Umbilical cord (tissue), 2 donors: Measurements from ENCODE around the gene TMEM154. TPM values are rescaled to one million over a fixed set of nuclear protein-coding genes. Genes with fewer than 3 reads are reported as not detected.

ENCODE experiments used
- DNase-seq: peaks from one replicate; pipeline ENCODE4 v3.0.0-alpha.2; 2015; ENCODE audit warnings: low spot score
- total RNA-seq: library from RNA; depleted of rRNA; stranded (reverse); fragments of >200 nt; gene quantifications from one replicate; pipeline ENCODE4 v1.2.3, GENCODE V29; 2014; ENCODE audit warnings: low replicate concordance; ENCODE audit not compliant: insufficient read depth

Gene TMEM154
- total RNA-seq, 1 donor from 2014 or later = 11.3 TPM

DNA sequence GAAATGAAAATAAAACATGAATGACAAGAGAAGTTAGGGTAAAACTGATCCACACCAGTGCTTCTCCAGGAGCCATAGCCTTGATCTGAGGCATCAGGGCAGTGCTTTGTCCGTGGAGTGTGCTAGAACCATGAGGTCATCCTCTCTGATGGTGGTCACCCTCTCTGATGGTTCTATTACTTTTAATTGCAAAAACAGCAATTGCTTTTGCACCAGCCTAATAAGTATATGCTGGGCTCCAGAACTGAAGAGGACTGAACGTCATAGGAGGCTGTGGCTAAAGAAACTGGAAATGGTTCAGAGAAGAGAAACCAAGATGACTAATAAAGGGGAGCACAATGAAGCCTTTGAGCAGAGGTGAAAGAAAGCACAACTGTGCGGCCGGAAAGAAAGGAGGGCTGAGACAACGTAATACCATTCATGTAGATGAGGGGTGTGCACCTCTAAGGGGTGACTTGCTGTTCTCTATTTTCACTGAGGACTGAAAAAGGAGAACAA lies 17.0 kb upstream of the TMEM154 start:
- DNase-seq = no peak

DNA sequence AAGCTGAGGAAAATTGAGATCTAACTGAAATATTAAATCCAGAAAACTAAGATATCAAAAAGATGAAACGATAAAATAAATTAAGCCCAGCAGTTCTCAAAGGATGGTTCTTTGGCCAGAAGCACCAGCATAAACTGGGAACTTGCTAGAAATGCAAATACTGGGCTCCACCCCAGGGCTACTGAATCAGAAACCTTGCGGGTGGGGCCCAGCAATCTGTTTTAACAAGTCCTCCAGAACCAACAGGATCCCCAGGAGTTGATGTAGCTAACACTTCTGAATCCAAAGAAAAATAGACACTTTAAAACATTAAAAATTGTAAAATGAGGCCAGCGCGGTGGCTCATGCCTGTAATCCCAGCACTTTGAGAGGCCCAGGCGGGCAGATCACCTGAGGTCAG lies 14.1 kb upstream of the TMEM154 start:
- DNase-seq = no peak

DNA sequence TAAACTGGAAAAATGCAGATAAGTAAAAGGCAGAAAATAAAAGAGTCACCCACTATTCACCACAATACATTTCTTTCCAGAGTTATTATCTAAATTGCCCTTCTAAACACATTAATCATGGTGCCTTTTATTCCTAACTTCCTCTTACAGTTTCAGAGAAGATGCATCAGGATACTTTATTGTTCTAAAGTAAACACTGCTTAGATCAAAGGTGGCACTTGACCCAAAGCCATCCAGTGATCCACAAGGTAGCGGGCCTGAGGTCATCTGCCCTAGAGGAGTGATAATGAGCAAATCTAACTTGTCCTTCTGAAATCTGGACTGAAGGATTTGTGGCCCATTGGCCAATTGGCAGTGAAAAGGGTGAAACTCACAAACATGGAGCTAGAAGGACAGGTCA lies 12.0 kb upstream of the TMEM154 start:
- no peak for DNase-seq

DNA sequence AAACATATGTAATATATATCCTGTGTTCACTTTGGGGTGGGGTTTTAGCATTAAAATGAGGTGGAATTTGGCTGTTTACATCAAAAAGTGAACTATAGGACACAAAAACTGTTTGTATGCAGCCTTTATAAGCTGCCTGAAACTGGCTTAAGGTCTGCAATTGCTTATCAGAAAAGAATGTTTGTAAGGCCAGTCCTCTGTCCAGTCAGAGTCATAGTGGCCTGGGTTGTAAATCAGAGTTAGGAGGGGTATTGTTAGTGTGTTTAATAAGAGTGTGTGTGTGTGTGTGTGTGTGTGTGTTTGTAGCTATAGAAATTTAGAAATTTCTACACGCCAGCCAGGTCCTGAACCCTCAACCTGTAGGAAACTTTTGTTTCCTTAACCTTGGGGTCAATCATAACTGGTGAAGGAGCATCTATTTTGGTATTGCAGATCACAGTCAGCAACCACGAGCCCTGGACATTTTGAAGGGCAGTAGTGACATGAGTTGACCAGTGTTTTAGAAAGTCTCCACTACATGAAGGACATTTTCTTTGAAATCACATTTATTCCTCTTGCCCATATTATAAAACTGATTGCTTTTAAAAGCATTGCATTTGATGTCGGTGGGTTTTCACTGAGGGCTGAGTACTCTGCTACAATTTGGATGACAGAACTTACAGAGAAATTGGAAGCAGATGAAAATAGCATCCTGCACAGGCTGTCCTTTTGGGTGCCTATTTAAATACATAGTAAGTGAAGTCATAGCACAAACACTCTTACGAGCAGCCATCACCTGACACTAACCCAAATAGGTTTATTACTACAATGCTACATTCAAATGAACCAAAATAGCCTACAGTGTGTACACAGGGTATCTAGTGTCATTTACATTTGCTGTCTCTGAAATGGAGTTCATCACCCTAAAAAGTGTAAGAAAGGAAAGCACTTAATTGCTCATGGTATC lies 11.2 kb upstream of the TMEM154 start:
- DNase-seq = no peak

DNA sequence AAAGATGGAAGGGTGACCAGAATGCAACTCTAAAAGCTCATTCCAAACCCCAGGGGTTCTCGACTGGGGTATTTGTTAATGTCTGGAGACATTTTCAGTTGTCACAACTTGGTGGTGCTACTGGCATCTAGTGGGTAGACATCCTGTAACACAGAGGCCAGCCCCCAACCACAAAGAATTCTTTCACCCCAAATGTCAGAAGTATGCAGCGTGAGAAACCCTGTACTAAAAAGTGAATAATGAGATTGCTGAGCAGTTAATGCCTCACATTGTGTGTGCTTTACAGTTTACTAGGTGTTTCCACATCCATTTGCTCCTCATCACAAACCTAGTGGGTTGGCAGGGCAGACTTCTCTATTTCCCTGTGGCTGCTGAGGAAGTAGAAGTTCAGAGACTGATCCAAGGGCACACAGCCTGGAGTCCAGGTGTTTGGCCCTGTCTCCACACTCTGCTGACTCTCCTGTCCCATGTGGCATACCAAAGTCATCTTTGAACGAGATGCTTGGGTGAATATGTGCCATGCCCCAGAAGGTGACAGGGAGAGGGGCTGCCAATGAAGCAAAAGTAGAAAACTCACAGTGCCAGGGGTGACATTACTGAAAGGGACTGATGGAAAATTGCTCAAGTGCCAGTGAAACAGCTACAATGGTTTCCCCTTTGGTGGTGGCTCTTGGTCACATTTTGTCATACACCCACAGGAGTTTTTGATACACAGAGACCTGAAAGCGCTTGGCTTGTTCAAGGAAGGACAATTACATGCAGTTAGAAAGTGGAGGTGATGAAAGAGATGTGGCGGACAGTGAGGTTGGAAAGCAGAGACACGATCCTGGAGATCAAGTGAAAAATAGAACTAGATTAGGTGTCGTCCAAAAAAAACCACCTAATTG lies 10.1 kb upstream of the TMEM154 start:
- no peak for DNase-seq

DNA sequence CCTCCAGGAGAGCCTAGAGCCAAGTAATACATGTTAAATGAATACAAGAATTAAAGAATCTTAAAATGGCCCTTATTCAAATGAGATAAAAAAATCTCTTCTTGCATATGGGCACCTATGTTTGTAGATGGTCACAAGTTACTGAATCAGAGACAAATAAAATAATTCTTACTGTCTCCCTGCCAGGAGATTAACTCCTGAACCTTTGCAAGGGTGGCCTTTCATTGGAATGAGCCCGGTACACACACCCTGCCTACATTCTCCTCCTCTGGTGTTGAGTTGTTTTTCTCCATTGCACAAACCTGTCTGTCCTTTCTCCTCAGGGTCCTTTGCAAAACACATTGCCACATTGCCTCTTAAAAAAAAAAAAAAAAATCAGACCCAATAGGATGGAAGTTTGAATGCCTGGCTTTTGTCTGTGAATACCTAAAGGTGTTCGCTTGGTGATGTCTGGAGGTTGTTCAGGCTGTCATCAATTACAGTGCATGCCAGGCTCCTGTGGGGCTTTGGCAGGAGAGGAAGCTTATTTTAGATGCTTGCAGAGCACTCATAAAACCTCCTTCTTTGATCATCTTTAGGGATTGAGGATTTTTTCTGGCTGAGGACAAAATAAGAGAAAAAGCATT lies 8.3 kb upstream of the TMEM154 start:
- peak; percentile 63 for DNase-seq

DNA sequence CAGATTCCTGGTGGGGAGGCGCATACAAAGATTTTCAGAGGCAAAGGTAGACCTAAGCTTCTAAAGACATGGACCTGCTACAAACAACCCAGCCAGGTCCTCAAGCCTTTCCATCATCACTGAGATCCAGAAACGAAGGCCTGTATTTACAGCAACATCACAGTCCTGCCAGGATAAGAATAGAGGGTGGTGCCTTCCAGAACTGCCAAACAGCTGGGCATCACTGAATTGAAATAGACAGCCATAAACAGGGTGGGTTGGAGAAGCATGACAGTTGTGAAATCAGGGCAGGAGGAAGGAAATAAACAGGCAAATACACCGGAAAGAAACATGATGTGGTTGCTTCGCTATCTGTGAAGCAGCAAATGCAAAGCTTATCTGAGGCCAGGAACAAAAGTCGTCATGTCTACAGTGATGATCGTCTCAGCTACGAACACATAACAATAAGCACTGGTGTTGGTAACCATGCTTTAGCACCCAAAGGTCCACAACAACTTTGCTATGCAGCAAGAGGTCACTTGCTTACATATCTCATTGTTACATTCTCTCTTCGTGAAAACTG lies 6.7 kb upstream of the TMEM154 start:
- DNase-seq = no peak

DNA sequence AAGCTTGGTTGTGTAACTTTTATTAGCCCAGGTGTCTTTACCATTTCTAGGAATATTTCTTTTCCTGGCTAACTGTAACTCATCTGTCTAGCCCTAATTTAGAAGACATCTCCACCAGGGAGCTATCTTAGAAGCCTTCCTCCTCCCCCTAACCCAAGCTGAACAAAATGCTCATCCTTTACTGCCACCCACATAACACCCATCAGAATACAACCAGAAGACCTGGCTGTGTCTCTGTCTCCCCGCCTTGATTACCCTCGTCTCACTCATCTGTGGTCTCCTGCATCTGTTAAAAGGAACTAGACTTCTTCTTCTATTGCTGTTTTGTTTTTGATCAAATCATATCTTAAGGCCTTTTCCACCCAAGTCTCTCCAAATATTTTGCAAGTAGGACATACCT lies 4.8 kb upstream of the TMEM154 start:
- no peak for DNase-seq

- DNase-seq = no peak
Observed at GRCh38 chr4:152684007-152684406, 4.2 kb upstream of the TMEM154 start.

- DNase-seq = no peak
Observed at GRCh38 chr4:152682143-152682941, 2.5 kb upstream of the TMEM154 start.

DNA sequence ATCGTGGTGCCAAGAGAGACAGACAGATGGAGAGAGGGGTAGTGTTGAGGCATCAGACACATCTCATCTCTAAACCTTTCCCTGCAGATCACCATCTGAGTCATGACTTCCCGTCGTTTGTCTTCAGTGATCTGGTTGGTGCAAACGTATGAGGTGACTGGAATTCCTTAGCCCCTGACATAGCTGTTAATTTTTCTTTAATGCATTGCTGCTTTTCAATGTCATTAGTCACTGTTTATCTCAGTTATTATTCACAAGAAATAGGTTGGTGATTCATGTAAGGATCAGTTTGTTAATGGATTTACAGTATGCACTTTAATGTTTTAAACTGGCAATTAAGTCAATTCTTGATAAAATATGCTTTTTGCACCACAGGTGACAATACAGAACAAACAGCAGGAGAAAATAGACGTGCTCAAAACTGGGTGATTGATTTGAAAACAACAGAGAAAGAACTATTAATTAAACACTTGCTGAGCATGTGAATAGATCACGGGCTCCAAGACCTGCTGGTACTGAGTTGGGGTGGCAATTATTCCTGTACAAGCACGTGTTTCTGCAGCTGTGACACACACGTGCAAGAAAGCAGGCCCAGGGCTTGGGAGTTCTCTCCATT lies 1.3 kb upstream of the TMEM154 start:
- DNase-seq = peak; percentile 16

GRCh38 chr4:152678841-152679240 lies 956 bp downstream of the TMEM154 start:
- DNase-seq = no peak

GRCh38 chr4:152677117-152677516 lies 2.7 kb downstream of the TMEM154 start:
- no peak for DNase-seq

GRCh38 chr4:152676052-152676854 lies 3.5 kb downstream of the TMEM154 start:
- peak; percentile 25 for DNase-seq

DNA sequence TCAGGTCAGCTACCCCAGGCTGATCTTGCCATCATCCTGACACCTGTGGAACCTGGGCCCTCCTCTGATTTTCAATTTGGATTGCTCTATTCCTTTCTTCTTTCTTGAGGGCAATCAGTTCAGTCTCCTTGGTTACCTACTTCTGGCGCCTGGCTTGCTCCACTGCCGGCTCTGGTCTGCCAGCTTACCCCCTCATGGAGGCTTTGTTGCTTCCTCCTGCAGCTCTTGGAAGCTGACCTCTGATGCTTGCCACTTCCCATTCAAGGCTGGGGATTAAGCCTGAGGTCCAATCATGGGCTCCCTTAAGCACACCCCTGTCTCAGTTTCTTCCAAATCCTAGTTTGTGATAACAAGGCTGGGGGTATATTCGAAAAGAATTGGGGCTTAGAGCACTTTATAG lies 5.4 kb downstream of the TMEM154 start:
- DNase-seq = no peak

DNA sequence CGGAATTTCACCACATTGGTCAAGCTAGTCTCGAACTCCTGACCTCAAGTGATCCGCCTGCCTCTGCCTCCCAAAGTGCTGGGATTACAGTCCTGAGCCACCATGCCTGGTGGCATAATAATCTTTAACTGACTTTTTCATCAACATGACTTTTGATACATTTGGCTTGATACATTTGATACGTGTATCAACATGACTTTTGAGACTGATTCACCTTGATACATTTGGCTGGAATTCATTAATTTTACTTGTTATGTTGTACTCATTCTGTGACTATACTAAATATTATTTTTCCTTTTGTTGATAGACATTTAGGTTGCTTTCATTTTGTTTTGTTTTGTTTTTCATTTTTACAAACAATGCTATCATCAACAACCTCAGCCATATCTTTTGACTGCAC lies 6.3 kb downstream of the TMEM154 start:
- DNase-seq = no peak

DNA sequence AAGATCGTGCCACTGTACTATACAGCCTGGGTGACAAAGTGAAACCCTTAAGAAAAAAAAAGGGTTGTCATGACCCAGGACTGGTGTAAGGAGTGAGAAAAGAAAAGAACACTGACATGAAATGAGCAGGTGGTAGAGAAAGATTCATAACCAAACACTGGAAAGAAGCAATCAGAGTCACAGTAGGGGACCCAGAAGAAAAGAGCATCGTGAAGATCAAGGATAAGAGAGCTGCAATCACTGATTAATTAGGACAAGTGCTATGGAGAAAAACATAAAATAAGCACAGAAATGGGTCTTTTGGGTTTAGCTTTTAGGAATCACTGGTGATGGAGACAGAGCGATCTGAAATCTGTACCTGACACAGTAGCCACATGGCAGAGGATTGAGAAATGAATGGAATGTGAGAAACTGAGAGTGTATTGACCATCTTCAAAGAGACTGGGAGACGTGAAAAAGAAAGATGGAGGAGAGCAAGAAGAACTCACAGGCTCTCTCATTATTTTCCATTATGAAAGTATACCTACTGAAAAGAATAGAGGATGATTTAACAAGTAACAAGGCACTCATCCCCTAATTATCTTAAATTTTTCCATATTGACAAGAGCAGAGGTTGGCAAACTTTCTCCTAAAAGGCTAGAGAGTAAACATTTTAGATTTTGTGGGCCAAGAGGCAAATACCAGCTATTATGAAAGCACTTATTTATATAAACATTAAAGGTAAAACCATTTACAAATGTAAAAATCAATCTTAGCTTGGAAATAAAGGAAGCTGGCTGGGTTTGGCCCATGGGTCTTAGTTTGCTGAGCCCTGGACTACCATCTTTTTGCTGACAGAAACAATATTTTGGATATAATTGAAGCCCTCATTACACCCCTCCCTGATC lies 7.3 kb downstream of the TMEM154 start:
- no peak for DNase-seq

- DNase-seq = no peak
Observed at GRCh38 chr4:152668338-152668964, 11.3 kb downstream of the TMEM154 start.
